HG03571 (cell line): ENCODE data around the gene NUDT9.
"Not testable (repeated sequence)": the region's sequence is repeated elsewhere in the genome, so short reads cannot be mapped to it uniquely, and the experiment has no call there.

Experiments used
- ATAC-seq: cut with Tn5 transposase; IDR thresholded peaks from one replicate; pipeline ENCODE4 v1.9.1; 2021; ENCODE audit not compliant: unreplicated experiment

The NUDT9 gene, protein sequence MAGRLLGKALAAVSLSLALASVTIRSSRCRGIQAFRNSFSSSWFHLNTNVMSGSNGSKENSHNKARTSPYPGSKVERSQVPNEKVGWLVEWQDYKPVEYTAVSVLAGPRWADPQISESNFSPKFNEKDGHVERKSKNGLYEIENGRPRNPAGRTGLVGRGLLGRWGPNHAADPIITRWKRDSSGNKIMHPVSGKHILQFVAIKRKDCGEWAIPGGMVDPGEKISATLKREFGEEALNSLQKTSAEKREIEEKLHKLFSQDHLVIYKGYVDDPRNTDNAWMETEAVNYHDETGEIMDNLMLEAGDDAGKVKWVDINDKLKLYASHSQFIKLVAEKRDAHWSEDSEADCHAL

DNA sequence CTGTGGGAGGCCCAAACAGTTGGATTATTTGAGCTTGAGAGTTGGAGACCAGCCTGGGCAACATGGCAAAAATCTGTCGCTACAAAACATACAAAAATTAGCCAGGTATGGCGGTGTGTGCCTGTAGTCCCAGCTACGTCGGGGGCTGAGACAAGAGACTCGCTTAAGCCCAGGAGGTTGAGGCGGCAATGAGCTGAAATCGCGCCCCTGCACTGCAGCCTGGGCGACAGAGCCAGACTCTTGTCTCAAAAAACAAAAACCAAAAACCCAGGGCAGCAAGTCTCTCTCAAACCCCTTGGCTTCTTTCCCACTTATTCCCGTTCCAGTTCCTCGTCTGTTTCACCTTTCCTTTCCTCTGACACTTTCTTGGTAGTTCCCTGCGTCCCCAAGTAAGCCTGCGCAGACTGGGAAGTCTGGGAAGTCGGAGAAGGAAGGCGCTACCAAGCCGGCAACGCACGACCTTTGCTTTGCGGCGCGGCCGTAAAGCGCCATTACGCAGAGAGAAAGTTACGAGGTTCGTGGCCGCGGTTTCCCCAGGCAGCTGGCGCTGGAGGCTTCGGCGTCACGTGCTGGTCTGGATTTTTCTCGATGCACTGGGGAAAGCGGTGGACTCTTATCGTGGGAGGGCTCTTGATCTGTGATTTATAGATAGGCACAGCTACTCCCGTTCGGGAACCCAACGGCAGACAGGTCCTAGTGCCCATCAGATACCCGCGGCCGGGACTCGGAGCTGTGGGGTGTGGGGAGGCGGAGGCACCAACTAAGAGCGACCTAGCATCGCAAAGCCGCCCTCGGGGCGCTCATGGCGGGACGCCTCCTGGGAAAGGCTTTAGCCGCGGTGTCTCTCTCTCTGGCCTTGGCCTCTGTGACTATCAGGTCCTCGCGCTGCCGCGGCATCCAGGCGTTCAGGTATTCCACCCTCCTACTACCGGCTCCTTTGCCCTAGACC is at the start of gene NUDT9:
Gene NUDT9, plus strand, starts transcription at position 470 of the 949 bp plus-strand sequence. Its CDS starts 333 bp downstream, at position 803.
- peak; percentile 86 for ATAC-seq

DNA sequence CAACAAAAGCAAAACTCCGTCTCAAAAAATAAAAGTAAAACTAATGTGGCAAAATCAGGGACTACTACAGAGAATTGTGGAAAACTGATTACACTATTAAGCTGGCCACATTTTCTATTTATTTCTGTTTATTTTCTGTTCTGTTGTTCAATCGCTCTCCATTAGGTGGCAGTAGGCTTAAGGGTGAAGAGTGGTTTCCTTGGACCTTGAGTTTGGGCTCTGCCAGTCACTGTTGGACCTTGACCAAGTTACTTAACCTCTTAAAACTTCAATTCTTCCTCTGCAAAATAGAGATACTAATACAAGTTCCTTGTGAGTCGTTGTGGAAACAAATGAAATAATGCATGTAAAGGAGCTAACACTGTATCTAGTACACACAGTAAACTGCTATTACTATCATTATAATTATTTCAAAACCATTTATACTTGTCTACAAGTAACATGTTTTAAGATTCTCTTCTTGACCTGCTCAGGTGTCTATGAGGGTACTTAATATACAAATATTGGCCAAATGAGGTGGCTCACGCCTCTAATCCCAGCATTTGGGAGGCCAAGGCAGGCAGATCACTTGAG is 46.6 kb upstream of the NUDT9 start:
- no peak for ATAC-seq

DNA sequence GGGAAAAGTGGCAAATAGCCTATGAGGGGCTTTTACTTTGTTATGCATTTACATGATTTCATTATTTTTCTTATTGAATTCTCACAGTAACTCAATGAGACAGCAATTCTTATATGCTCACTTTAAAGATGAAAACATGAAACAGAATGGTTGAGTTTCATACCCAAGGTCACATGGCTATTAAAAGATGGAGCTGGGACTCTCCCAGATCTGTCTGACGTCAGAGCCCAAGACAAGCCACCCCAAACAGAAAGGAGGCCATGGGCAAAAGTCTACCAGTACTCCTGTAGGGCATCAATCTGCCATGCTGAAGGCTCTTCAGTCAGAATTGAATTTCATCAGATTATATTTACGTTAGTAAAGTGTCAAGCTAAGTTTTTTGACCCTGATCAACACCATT is 44.6 kb upstream of the NUDT9 start:
- ATAC-seq: no peak

DNA sequence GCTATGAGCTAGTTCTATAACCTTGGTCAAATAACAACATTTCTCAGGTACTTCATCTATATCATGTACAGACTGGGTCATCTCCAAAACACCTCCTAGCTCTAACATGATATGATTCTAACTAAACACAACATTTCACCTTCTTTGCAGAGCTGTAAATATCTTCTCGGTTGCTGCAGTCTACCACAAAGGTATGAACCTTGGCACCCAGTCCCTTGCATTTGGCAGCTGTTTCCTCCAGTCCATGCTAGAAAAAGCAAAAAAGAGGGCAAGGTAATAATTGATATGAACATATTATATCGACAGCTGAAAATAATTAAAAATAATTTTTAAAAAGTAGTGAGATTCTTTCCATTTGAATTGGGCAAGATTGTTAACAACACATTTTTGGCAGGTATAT is 40.3 kb upstream of the NUDT9 start:
- ATAC-seq: no peak

DNA sequence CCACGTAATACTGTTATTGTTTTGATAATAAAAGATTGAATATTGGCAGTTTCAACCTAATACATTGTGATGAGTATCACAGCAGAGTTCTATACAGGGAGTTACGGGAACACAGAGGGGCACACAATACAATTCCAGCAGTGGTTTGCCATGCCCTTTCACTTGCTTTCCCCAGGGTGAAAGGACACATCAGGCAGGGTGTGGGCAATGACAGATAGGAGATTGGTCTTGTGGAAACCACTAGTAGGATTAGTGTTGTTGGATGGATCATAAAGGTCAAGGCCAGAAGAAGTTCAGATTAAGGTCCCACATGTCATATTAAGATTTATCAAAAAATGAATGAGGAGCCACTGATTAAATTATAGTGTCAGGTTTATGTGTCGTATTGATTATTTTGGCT is 39.4 kb upstream of the NUDT9 start:
- ATAC-seq: no peak

DNA sequence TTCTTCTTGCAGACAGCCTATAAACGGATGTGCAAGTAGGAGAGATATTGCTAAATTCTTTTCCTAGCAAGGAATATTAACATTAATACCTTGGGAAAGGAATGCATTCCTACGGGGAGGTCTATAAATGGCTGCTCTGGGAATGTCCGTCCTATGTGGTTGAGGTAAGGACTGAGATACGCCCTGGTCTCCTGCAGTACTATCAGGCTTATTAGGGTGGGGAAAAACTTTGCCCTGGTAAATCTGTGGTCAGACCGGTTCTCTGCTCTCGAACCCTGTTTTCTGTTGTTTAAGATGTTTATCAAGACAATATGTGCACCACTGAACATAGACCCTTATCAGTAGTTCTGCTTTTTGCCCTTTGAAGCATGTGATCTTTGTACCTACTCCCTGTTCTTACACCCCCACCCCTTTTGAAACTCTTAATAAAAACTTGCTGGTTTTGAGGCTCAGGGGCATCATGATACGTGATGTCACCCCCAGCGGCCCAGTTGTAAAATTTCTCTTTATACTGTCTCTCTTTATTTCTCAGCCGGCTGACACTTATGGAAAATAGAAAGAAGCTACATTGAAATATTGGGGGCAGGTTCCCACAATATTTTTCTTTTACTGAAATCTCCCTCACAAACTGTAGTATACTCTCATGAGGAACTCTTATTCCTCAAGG is 37.8 kb upstream of the NUDT9 start:
- not testable (repeated sequence) for ATAC-seq

DNA sequence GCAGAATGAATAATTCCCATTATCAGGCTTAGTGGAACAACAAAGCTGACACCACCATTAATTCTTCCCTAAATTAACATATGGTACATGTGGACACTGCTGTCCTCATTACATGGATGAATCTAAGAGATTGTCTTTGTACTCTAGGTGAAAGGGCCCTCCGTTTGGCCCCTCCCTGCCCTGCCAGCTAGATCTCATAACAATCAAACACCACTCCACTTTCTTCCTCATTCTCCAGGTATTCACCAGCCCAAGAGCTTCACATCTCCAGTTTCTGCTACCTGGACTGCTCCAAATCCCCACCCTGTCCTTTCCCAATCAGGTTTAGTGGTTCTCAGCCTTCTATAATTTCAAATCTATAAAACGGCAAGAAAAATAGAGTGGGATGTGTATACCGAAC is 35.1 kb upstream of the NUDT9 start:
- no peak for ATAC-seq

DNA sequence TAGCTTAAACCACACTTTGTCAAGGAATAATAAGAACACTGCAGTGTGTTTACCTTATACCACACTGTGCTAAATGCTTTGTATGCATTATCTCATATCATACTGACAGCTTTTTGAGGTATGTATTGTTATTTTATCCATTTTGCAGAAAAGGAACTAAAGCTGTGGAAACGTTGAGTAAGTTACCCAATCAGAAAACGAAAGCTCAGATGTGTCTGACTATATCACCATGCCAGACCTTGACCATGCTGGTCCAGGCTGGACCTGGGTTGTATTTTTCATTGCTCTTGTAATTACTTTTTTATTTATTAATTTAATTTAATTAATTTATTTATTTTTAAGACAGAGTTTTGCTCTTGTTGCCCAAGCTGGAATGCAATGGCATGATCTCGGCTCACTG is 33.5 kb upstream of the NUDT9 start:
- no peak for ATAC-seq

DNA sequence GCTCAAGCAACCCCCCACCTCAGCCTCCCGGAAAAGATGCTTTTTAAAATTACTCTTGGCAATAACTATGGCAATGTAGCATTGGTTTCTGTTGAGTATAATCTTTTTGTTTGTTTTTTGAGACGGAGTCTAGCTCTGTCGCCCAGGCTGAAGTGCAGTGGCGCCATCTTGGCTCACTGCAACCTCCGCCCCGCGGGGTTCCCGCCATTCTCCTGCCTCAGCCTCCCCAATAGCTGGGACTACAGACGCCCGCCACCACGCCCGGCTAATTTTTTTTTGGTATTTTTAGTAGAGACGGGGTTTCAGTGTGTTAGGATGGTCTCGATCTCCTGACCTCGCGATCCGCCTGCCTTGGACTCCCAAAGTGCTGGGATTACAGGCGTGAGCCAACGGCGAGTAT is 32.3 kb upstream of the NUDT9 start:
- ATAC-seq: not testable (repeated sequence)

DNA sequence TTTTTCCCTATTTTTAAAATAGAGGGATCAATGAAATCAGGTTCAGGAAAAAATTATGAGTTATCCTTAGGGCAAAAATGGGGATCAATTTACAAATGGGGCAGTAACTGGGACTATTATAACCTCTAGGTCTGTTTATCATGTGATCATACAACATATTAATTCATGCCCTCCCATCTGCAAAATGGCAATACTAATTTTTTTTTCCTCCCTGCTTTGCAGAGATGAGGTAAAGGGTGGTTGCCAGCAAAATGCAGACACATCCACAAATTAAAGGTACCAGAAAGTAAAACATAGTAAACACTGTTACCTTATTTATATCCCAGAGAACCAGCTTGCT is 31.9 kb upstream of the NUDT9 start:
- no peak for ATAC-seq

DNA sequence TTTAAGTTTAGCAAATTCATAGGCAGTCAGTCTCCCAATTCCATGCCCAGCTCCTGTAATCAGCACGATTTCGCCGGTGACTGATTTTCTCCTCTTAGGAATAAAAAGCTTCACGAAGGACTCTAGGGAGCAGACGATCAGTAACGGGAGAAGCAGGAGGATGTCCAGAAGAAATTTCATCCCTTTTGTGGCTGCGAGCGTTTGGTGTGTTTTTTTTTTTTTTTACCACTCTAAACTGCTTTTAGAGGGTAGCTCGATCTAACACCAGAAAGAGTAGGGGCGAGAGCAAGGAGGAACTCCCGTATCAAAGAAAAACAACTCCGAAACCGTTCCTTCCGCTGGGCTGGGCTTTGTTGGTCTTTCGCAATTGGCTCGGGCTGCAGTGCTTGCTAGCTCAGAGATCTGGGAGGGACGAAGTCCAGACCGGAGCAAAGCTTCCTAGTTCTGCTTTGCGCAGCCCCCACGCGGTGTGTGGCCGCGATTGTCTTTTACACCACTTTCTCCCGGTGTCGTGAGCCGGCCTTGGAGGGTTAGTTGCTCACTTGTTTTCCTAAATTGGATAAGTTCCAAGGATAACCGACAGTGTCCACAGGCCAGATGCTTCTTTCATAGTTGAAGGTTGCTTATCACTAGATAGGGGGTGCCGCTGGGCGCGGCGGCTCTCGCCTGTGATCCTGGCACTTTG is 31.3 kb upstream of the NUDT9 start, which contains the start of gene HSD17B11:
Gene HSD17B11, minus strand, starts transcription at position 298 of the 685 bp plus-strand sequence. Its CDS starts 118 bp downstream, at position 180.
- ATAC-seq: peak; percentile 100

DNA sequence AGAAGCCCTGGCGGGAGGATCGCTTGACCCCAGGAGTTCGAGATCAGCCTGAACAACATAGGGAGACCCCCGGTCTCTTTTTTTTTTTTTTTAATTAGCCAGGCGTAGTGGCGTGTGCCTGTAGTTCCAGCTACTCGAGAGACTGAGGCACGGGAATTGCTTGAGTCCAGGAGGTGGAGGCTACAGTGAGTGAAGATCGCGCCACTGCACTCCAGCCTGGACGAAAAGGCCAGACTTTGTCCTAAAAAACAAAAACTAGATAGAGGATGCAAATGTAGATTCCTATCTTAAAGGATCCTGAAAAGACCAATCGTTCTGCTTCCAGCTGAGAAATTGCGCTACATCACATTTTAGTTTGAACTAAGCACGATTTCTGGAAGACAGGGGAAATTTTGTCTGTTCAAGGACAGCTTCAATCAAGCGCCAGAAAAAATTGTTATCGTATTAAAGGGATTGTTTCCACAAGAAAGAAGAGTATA is 30.8 kb upstream of the NUDT9 start:
- ATAC-seq: peak; percentile 14

DNA sequence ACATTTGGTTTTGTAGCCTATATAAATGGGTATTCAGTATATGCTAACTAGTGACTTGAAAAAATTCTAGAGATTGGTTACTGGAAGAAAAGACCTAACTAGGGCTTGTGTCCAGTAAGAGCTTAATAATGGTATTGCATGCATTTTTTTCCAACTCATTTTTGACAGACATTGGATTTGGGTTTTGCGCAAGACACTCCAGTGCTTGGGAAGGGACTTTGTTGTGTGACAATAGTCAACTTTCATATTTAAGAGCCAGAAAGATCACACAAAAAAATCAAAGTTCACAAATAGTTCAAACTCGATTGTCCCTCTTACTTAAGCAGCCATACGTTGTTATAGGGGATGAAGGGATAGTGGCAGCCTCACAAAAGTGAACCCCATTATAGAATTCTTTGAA is 30.2 kb upstream of the NUDT9 start:
- no peak for ATAC-seq

DNA sequence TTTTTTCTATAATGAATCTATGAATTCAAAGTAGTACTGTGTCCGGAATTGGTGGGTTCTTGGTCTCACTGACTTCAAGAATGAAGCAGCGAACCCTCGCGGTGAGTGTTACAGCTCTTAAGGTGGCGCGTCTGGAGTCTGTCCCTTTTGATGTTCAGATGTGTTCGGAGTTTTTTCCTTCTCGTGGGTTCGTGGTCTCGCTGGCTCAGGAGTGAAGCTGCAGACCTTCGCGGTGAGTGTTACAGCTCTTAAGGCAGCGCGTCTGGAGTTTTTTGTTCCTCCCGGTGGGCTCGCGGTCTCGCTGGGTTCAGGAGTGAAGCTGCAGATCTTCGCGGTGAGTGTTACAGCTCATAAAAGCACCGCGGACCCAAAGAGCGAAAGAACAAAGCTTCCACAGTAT is 27.3 kb upstream of the NUDT9 start:
- not testable (repeated sequence) for ATAC-seq

DNA sequence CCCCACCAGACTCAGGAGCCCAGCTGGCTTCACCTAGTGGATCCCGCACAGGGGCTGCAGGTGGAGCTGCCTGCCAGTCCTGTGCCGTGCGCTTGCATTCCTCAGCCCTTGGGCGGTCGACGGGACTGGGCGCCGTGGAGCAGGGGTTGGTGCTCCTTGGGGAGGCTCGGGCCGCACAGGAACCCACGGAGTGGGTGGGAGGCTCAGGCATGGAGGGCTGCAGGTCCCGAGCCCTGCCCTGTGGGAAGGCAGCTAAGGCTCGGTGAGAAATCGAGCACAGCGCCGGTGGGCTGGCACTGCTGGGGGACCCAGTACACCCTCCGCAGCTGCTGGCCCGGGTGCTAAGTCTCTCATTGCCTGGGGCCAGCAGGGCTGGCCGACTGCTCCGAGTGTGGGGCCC is 26.5 kb upstream of the NUDT9 start:
- ATAC-seq: not testable (repeated sequence)

DNA sequence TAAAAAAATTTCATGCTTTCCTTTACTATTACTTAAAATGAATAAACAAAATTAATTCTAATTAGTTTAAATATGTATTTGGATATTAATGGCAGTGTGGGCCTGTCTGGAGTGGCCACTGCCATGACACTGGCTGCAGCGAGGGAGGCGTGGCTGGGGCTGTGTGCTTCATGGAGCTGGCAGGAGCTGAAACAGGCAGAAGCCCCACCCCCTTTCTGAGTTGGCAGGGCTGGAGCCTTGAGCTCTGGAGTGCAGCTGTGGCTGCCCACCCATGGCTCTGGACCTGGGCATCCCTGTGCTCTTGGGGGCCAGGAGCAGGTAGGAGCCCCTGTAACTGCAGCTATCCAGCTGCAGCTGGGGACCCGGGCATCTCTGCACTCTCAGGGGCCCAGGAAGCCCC is 23.2 kb upstream of the NUDT9 start:
- ATAC-seq: no peak

DNA sequence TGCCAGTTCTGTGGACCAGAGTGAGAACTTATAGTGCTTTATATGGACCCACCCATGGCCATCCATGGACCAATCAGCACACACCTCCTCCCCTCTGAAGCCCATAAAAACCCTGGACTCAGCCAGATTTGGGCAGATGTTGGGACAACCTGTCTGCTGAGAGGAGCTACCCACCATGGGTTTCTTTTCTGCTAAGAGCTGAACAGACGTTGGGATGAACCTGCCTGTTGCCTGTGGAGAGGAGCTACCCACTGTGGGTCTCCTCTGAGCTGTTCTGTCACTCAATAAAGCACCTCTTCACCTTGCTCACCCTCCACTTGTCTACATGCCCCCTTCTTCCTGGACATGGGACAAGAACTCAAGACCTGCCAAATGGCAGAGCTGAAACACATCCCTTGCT is 22.4 kb upstream of the NUDT9 start:
- no peak for ATAC-seq

DNA sequence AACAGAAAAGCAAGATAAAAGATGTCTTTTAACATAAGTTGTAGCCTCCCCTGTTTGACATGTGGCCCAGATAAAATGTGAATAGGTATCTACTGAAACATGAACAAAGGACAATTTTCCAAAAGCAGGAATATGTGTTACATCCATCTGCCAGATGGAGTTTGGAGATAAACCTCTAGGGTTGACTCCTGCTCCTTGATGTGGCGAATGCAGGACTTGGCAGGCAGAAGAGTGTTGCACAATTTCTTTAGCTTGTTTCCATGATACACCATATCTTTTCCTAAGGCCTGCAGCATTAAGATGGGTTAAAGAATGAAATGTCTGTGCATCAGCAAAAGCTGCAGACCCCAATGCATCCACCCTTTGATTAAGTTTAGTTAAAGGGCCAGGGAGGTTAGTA is 18.6 kb upstream of the NUDT9 start:
- ATAC-seq: not testable (repeated sequence)

DNA sequence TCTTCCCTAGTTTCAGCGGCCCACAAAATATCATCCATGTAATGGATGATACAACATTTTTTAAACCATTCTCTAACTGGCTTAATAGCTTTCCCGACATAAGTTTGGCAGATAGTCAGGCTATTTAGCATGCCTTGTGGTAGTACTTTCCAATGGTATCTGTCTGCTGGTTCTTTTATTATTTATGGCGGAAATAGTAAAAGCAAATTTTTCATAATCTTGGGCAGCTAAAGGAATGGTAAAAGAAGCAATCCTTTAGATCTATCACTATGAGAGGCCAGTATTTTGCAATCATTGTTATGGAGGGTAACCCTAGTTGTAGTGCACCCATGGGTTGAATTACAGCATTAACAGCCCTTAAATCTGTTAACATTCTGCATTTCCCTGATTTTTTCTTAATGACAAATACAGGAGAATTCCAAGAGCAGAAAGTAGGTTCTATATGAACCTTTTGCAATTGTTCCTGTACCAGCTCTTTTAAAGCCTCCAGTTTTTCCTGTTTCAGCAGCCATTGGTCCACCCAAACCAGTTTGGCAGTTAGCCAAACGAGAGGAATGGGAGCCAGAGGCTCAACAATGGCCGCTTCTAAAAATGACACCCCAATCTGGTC is 17.1 kb upstream of the NUDT9 start:
- no peak for ATAC-seq

DNA sequence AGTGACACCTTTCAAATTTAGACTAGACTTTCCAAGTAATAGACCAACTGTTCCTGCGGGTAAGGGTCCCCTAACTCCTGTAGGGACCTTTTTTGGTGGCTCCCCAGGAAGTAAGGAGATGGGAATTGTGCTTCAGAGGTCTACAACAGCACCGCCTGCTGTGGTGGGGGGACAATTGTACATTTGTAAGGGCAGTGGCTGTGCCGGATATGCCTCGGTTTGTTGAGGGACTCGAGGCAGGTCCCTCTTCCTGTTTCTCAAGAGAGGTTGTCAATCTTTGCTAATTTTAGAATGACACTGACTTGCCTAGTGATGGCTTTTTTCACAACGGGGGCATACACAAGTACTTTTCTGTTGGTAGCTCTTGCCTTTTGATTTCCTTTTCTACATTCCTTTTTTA is 15.9 kb upstream of the NUDT9 start:
- ATAC-seq: no peak
